Measurements from ENCODE around the gene GNAZ. TPM values are rescaled to one million over a fixed set of nuclear protein-coding genes. Genes with fewer than 3 reads are reported as not detected.

The GNAZ gene
- total RNA-seq, 1 donor: 1.3 TPM

GRCh38 chr22:23031381-23031780, 38.9 kb upstream of the GNAZ start:
- DNase-seq (ENCODE audit: low read depth): no peak
- no peak for TF ChIP-seq CTCF (IDR thresholded peaks at IDR 0.05; ENCODE audit: insufficient read depth, low read length)
- H3K4me3 ChIP-seq (ENCODE audit: low read depth, low read length): no peak overlapping the region

DNA sequence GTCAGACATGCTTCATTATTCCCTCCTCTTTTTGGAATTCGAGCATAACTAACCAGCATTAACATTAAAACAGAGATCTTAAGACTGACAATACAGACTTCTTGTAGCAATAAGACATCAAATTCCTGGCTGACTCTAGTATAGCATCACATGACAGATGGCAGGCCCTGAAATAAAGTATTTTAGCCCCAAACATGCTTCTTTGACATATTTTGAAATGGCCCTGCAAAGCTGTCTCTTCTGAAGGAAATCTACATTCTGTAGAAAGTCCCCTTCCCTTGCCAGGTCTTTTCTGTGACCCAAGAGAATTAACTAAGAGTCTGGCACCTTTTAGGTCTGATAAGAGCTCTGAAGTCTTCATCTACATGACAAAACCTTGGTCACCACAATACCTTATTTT, 38.5 kb upstream of the GNAZ start:
- DNase-seq (ENCODE audit: low read depth): no peak
- H3K4me3 ChIP-seq (ENCODE audit: low read depth, low read length): no peak overlapping the region
- no peak for TF ChIP-seq CTCF (IDR thresholded peaks at IDR 0.05; ENCODE audit: insufficient read depth, low read length)

DNA sequence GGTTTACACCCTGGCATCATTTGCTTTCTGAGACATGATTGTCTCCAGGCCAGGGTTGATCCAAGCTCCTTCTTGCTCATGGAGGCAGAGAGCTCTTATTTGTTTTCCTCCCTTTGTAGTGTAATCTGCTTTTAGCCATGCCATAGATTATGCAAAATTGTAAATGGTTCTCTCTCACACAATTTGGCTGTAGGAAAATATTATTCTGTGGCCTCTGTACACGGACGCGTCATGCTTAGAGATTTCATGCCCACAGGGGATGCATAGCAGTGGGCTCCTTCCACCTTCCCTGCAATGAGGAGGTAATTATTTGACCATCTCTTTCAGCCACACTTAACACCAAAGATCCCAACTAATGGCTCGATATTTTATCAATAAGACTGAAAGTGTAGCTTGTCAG, 37.7 kb upstream of the GNAZ start:
- no peak for DNase-seq (ENCODE audit: low read depth)
- no peak for TF ChIP-seq CTCF (IDR thresholded peaks at IDR 0.05; ENCODE audit: insufficient read depth, low read length)

DNA sequence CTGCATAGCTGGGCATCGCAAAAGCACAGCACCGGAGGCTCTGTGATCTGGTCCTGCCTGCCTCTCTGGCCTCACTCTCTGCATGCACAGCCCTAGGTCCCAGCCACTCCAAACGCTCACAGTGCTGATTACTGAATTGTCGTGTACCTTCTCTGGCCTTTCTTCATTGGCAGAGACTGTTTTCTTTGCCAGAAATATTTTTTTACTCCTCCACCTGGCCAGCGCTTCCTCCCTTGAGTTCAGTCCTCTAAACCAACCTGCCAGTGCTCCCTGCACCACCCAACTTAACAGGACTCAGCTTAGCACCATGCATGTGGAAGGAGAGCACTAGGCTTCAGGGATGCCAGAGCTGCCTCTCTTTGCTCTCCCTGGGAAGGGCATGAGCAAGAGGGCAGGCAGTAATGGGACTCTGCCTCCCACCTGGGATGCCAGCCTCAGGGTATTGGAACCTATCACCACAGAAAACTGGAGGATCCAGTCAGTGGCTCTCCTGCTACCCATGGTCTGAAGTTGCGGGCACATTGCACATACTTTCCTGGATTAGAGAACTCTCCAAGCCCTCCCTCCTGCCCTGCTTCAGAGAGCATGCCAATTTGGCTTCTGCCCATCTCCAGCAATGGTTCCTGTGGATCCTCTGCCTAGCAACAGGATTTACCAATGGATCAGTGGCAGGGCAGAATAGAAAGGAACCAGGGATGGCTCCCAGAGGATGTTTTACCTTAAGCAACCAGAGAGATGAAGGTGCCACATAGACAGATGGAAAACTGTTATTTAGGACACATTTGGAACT, 37.0 kb upstream of the GNAZ start:
- TF ChIP-seq CTCF (IDR thresholded peaks at IDR 0.05; ENCODE audit: insufficient read depth, low read length): no peak
- H3K4me3 ChIP-seq (ENCODE audit: low read depth, low read length): no peak overlapping the region
- no peak for DNase-seq (ENCODE audit: low read depth)

More for the DNA sequence above, 37.7 kb upstream of the GNAZ start:
- H3K4me3 ChIP-seq (ENCODE audit: low read depth, low read length): no peak overlapping the region

DNA sequence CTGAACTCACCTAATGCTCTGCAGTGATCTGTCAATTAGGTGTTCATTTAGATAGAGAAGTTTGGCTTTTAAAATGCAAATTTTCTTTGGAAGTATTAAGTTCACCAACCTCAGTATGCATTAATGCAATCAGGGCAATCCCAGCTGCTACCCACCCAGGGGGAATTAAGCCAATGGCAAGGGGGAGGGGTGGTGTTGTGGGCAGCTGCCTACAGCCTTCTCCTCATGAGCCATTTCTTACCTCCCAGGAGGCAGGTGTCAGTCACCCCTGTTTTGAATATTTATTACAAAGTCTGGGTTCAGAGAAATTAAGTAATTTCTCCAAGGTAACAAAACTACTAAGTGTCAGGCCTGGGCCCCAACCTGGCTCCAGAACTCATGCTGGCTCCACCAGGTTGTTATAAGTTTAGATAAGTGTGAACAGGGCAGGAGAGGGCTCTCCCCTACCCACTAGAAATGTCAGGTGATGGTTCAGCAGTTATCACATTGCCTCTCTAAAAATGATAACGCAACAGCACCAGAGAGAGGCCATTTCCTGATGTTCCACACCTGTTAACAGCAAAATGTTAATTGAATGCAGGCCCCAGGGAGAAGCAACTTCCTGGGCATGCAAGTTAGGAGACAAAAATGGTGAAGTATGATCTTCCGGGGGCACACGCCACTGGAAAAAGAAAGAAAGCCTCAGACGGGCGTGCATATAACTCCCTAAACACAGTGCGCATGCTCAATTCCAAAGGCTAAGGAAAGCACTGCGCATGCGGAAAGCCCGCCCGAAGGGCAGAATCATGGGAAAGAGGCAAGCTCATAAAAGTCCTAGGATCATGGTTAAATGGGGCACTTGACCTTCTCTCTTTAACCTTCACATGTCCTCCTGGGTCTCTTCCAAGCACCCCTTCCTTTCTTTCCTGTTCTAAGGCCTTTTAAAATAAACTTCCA, 35.4 kb upstream of the GNAZ start:
- no peak overlapping the region for H3K4me3 ChIP-seq (ENCODE audit: low read depth, low read length)
- no peak for DNase-seq (ENCODE audit: low read depth)
- no peak for TF ChIP-seq CTCF (IDR thresholded peaks at IDR 0.05; ENCODE audit: insufficient read depth, low read length)

DNA sequence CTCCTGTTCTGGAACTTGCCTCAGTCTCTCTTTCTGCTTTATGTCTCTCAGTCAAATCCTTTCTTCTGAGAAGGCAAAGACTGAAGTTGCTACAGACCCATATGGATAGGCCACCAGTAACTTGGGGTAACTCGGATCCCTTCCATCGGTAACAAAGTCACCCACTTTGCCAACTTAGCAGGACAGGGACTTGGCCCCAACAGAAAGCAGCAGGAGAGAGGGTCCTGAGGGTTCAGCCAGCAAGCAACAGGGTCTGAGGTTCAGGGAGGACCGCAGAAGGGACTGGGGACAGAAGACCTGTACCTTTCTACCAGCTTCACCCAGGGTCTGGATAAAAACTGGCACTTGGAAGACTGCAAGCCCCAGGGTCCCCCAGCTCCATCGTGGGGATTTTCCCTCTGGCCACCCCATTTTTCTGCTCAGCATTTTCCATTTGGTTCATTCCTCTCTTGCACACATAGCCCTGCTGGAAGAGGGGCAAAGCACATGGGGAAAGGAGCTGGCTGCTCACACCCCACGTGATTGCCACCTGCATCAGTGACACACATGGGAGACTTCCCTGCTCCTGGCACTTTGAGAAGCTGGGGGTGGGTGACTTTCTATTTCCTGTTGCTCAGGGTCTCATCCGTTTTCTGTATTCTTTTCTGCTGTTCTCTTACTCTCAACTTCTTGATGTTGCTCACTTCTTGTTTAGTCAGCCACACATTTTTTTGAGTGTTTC, 34.6 kb upstream of the GNAZ start:
- DNase-seq (ENCODE audit: low read depth): no peak
- H3K4me3 ChIP-seq (ENCODE audit: low read depth, low read length): no peak overlapping the region

More for the DNA sequence above, 34.6 kb upstream of the GNAZ start:
- TF ChIP-seq CTCF (IDR thresholded peaks at IDR 0.05; ENCODE audit: insufficient read depth, low read length): no peak

Measured in fibroblast of the aortic adventitia (primary cell).